ENCODE results near the gene CHIT1.

The CHIT1 gene

DNA sequence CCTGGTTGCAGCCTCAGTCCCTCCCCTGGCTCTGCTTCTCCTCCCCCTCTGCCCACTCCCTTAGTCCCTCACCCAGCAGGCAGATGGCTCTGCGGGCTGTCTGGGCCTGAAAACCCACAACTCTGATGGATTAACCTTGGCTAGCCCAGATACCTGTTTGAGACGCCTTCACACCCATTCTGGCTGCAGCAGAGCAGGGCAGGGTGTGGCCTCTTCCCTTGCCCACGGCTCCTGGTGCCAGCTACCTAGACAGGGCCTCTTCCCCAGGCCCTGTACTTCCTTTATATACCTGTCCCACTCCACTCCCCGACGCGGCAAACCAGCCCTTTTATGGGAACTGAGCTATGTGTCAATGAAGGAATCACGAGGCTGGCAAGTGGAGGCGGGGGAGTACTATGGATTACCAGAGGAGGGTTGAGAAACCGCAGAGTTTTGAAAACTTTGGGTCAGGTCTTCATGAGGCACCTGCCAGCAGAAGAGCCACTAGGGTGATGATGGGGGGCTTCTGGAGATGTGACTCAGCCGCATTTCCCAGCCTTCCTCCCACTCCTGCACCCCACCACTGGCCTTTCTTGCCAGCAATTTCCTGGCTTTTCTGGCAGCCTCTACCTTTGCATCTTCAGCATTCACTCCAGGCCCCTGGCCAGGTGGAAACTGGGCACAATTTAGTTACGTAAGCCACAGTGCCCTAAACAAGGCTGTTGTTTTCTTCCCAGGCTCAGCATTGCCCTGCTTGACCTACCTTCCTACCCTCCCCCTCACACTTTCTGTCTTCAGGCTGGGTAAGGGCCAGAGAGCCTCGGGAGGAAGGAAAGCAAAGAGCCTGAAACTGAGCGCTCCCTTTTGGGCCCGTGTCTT, 42.8 kb downstream of the CHIT1 start, which contains the start of gene CHI3L1:
TSS of gene CHI3L1 (minus strand) at position 259 of the 858 bp plus-strand sequence. CDS start at position 178, 81 bp downstream.
- DNase-seq = peak; percentile 96

DNA sequence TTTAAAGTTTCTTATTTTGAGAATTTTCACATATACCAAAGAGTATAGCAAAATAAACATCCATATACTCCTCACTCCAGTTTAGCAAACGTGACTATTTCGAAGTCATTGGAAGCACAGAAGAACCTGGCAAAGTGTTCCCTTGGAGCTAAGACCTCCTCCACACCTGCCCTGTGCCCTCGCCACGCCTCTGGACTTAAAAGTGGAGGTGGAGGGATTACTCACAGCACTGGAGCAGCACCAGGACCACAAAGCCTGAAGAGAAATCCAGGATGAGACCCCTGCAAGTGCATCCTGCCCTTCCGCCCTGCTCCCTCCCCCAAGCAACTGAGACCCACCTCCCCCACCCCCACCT, 43.4 kb downstream of the CHIT1 start:
- DNase-seq = no peak

- DNase-seq = no peak
Observed at GRCh38 chr1:203185585-203185984, 43.9 kb downstream of the CHIT1 start.

DNA sequence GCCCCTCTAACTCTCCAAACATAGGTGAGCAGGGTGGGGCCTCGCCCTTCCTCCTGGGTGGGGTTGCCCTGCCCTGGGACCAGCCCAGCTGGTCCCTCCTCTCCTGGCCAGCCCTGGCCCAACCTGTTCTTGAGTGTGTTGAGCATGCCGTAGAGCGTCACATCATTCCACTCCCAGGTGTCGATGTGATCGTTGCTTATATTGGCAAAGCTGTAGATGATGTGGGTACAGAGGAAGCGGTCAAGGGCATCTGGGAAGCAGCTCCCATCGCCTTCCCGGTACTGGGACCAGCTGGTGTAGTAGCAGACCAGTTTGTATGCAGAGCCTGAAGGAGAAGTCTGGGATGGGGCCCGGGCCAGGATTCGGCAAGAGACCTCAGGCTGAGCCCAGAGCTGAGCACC, 44.4 kb downstream of the CHIT1 start:
- DNase-seq = no peak

DNA sequence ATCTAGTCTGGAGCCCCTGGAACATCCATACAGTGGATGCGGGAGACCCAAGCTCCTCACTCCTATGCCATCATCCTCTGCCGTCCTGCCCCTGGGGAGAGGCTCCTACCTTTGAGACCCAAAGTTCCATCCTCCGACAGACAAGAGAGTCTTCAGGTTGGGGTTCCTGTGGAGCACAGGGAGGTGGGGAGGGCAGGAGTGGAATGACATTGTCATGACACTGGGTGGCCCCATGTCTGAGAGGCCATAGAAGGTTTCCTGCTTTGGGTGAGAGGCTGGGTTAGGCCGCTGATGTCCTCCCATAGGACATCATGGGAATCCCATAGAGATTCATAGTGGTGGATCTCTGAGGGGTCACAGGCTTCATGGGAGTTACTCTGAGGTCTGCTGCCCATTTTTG, 45.0 kb downstream of the CHIT1 start:
- DNase-seq = no peak

DNA sequence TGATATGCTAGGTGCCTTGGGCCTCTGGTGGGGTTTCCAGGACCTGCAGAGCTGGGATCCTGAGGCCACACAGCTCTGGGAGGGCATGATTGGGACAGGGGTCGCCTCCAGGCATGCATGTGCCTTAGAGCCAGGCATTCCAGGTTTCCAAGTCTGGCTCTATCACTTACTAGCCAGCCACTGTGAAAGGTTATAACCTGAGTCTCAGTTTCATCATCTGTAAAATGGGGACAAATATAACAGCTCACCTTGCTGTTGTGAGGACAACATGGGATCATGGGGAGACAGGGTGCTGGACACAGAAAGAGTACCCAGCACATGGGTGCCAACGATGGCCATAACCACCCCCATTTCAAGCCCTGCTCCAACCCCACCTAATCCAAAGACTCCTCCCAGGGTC, 45.6 kb downstream of the CHIT1 start:
- DNase-seq = no peak

GRCh38 chr1:203182387-203182953, 47.0 kb downstream of the CHIT1 start:
- no peak for DNase-seq

DNA sequence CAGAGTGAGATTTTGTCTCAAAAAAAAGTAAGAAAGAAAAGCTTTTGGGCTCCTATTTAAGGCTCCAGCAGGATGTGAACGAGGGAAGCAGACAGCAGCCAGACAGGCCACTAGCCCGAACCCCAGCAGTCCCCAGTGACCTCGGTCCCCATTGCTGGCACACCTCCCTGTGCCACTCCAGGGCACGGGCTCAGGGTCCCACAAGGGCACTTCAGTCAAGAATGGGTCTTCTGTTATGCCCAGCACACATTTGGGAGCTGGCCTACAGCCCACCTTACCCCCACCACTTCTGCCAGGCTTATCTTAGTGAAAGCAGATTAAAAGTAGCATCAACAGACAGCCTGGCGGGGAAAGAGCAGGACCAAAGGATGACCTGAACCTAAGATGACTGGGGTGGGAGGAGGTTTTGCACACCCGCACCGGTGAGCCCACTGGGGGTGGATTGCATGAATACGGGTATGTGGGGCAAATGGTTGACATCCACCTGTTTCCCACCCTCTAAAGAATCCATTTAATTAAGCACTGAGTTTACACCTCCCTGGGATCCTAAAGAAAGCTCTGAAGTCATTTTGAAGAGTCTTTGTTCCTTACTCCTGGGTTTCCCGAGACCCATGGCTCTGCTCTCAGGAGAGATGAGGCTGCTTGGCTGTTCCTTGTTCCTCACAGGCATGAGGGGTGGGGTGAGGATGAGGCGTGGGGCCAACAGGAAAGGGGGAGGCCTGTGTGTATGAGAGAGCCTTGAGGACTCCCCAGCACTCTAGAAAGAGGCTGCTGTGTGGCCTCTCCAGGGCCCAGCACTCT, 47.7 kb downstream of the CHIT1 start:
- no peak for DNase-seq

- no peak for DNase-seq
Observed at GRCh38 chr1:203180611-203181330, 48.7 kb downstream of the CHIT1 start.

DNA sequence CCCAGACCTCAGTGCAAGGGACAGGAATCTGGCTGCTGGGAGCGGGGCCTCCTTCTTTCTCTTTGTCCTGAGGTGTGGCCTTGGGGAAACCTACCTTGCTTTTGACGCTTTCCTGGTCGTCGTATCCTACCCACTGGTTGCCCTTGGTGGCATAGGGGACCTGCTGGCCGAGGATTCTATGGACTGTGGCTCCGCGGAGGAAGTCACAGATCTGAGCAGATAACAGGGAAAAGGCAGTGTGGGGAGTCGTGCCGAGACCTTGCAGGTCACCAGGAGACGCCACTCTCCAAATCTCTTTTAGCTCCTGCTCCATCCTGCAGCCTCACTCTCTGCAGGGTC, 49.8 kb downstream of the CHIT1 start:
- DNase-seq = no peak

DNA sequence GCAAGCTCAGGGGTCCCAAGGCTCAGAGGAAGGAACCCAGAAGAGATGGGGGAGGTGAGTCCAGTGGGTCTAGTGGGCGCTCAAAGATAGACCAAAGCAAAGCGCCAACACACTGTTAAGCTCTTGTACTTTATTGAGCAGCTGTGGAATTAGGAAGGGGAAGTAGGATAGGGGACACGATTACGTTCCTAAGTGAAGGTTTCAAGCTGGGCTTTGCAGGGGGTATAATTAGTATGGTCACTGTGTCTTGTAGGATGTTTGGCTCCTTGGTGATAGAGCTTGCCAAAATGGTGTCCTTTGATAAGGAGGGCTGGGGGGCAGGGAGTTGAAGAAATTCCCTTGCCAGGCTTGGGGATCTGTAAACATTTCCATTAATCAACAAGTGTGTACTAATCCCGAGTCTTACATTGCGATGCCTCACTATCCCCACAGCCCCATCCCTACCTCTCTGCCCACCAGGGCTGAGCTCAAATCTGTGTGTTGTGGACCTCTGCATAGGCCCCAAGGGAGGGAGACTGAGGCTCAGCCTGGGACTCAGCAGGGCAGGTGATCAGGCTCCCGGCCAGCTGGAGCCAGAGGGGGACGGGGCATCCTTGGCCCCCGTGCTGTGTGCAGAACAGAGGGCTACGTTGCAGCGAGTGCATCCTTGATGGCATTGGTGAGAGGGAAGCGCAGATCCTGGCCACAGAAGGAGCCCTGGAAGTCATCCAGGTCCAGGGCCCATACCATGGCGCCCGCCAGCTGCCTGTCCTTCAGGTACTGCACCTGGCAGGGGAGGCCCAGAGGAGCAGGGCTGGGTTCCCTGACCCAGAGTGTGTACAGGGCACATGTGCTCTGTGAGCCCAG, 50.4 kb downstream of the CHIT1 start:
- DNase-seq = no peak

DNA sequence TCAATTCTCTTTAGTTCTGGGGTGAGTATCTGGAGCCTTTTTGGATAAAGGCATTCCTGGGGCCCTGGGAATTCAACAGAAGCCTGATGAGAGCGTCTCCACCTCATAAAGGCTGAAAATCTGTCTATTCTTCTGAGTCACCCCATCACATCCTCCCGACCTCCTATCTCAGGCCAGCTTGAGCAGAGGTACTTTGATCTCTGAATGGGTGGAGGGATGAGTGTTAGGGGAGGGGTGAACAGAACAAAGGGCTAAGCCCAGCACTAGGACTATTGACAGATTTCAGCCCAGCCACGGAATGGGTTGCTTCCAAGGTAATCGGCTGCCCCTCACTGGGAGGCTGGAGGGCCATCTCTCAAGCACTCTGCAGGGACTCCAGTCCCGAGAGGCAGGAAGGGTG, 51.4 kb downstream of the CHIT1 start:
- DNase-seq = no peak

- peak; percentile 73 for DNase-seq
Observed at GRCh38 chr1:203177470-203178039, 51.9 kb downstream of the CHIT1 start.

GRCh38 chr1:203177036-203177405, 52.5 kb downstream of the CHIT1 start:
- DNase-seq = no peak

DNA sequence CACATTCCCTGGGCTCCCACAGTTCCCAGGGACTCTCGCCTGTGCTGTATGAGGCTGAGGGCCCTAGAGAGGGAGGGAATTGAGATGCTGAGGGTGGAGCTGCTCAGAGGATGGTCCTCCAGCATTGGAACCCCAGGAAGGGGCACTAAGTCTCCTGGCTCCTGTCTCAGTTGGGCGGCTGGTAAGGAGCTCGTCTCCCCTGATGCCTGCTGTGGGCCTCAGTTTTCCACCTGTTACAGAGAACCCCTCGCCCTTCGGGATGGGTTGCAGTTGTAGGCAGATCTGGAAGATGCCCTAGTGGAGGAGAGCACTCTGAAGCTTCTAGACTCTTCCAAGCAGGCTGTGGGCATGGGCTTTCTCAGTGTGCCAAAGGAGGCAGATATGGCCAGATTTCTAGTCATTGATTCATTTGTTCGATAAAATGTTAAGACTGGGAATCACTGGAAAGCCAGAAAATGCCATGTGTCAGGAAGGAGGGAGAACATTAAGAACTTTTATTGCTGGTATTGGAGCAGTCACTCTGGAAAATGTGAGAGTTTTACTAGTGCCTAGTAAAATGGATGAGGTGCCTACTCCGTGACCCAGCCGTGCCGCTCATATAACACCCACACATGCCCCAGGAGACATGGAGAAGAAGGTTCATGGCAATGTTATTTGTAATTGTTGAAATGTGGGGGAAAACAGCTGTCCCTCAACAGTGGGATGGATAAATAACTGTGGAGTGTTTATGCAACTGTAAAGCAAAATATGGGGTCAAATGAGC, 53.0 kb downstream of the CHIT1 start:
- DNase-seq = no peak

DNA sequence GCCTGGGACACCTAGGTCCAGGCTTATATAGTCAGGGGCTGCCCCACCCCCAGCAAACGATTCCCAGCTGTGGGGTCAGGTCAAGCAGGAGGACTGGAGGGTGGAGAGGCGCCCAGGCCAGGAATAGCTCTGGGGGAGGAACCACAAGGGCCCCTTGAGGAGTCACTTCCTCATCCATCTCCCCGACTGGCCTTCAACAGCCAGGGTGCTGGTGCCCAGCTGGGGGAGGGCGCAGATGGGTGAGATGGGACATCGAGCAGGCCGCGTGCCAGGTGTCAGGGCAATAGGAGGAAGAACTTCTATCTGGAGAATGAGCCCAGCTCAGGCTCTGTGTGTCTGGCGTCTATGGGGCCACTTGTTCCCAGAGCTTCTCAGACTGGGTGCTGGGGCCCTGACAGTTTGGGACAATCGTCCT, 53.6 kb downstream of the CHIT1 start:
- peak; percentile 74 for DNase-seq

GRCh38 chr1:203175237-203175826, 54.1 kb downstream of the CHIT1 start, which contains the start of gene MYBPH:
Gene MYBPH, minus strand, starts transcription at chr1:203175826. Its CDS starts 71 bp downstream, at chr1:203175755.
- DNase-seq = no peak

DNA sequence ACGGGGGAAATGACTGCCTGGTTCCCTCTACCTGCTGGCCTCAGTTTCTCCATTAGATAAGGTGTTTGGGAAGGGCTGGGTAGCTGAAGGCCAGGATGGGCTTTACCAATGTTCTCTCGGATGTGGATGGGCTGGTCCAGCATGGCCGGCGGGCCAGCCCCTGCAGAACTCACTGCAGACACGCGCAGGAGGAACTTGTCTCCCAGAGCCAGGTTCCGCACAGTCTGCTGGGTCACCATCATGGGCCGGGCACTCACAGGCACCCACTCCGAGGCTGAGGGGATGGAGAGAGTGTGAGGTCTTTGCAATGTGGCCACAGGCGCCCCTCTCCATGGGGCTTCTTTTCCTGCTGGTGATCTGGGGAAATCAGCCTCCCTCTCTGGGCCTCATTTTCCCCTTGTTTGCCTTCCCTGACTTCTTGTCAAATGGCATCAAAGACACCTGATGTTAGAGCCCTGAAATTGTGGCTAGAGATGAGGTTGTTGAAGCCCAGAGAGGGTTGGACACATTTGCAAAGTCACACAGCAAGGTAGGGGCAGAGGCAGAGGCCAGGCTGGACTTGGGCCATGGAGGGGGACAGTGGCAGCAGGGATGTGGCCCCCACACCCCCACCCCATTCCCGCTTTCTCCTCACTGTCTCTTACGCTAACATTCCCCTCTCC, 55.0 kb downstream of the CHIT1 start:
- DNase-seq = no peak

DNA sequence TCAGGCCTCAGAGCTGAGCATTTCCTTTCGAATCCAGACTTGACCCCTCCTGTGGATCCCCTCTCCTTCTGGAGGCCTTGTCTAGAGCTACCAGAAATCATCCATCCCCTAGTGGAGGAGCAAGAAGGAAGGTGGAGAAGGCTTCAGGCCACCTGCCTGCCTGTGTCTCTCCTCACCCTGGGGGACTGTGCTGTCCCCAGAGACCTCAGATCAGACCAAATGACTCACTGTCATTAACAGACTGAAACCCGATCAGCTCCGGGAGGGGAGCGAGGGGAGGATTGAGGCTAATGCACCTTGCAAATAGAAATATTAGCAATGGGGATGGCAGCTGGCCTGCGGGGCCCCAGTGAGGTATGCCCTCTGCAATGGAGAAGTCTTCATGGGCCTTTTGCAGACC, 55.9 kb downstream of the CHIT1 start:
- no peak for DNase-seq

GRCh38 chr1:203173011-203173555, 56.4 kb downstream of the CHIT1 start:
- no peak for DNase-seq
